ENCODE results near the gene N4BP3. TPM values are rescaled to one million over a fixed set of nuclear protein-coding genes. Genes with fewer than 3 reads are reported as not detected.

Gene N4BP3
- total RNA-seq, 1 donor from 2014 or later: 2.0 TPM

GRCh38 chr5:178094345-178094744 is 19.0 kb upstream of the N4BP3 start:
- intact Hi-C loops (cut with DNase I): no loop called here
- DNase-seq (ENCODE audit: low spot score): no peak

GRCh38 chr5:178098685-178099084 is 14.6 kb upstream of the N4BP3 start:
- no peak for DNase-seq (ENCODE audit: low spot score)
- intact Hi-C loops (cut with DNase I): no loop called here

- DNase-seq (ENCODE audit: low spot score): no peak
Observed at GRCh38 chr5:178103612-178104011, 9.7 kb upstream of the N4BP3 start.

GRCh38 chr5:178104492-178104891 is 8.8 kb upstream of the N4BP3 start:
- DNase-seq (ENCODE audit: low spot score): no peak
- intact Hi-C loops (cut with DNase I): no loop called here

More at GRCh38 chr5:178103612-178104011, 9.7 kb upstream of the N4BP3 start:
- intact Hi-C loops (cut with DNase I): no loop called here

- no peak for DNase-seq (ENCODE audit: low spot score)
- intact Hi-C loops (cut with DNase I): no loop called here
Observed at GRCh38 chr5:178106086-178106485, 7.2 kb upstream of the N4BP3 start.

- no peak for DNase-seq (ENCODE audit: low spot score)
- intact Hi-C loops (cut with DNase I): no loop called here
Observed at GRCh38 chr5:178106556-178107239, 6.6 kb upstream of the N4BP3 start.

- no peak for DNase-seq (ENCODE audit: low spot score)
- intact Hi-C loops (cut with DNase I): no loop called here
Observed at GRCh38 chr5:178107756-178108310, 5.5 kb upstream of the N4BP3 start.

- intact Hi-C loops (cut with DNase I): no loop called here
- DNase-seq (ENCODE audit: low spot score): no peak
Observed at GRCh38 chr5:178108446-178108845, 4.9 kb upstream of the N4BP3 start.

- intact Hi-C loops (cut with DNase I): no loop called here
- no peak for DNase-seq (ENCODE audit: low spot score)
Observed at GRCh38 chr5:178108966-178109365, 4.4 kb upstream of the N4BP3 start.

GRCh38 chr5:178110511-178110910 is 2.8 kb upstream of the N4BP3 start:
- no peak for DNase-seq (ENCODE audit: low spot score)
- intact Hi-C loops (cut with DNase I): loop anchor here (5.0 kb wide), 1 partner anchor 37 kb away; no protein-coding TSS in a partner anchor

- intact Hi-C loops (cut with DNase I): loop anchor here (5.0 kb wide), 1 partner anchor 35 kb away; no protein-coding TSS in a partner anchor
- DNase-seq (ENCODE audit: low spot score): no peak
Observed at GRCh38 chr5:178111925-178112324, 1.4 kb upstream of the N4BP3 start.

- DNase-seq (ENCODE audit: low spot score): no peak
- intact Hi-C loops (cut with DNase I): loop anchor here (5.0 kb wide), 1 partner anchor 35 kb away; no protein-coding TSS in a partner anchor
Observed at GRCh38 chr5:178112545-178112944, 787 bp upstream of the N4BP3 start.

GRCh38 chr5:178113841-178114324 is 551 bp downstream of the N4BP3 start:
- intact Hi-C loops (cut with DNase I): loop anchor here (5.0 kb wide), 1 partner anchor 33 kb away; no protein-coding TSS in a partner anchor
- no peak for DNase-seq (ENCODE audit: low spot score)

- intact Hi-C loops (cut with DNase I): loop anchor here (5.0 kb wide), 1 partner anchor 33 kb away; no protein-coding TSS in a partner anchor
- DNase-seq (ENCODE audit: low spot score): no peak
Observed at GRCh38 chr5:178114325-178115135, 1.2 kb downstream of the N4BP3 start.

- DNase-seq (ENCODE audit: low spot score): no peak
- intact Hi-C loops (cut with DNase I): no loop called here
Observed at GRCh38 chr5:178115136-178115813, 1.9 kb downstream of the N4BP3 start.

GRCh38 chr5:178115814-178116142 is 2.4 kb downstream of the N4BP3 start:
- no peak for DNase-seq (ENCODE audit: low spot score)
- intact Hi-C loops (cut with DNase I): no loop called here

GRCh38 chr5:178116143-178116885 is 3.0 kb downstream of the N4BP3 start:
- DNase-seq (ENCODE audit: low spot score): no peak
- intact Hi-C loops (cut with DNase I): no loop called here

GRCh38 chr5:178117923-178118701 is 4.8 kb downstream of the N4BP3 start:
- intact Hi-C loops (cut with DNase I): no loop called here
- no peak for DNase-seq (ENCODE audit: low spot score)

Data from cardiac septum (tissue), 1 donor.